HG03066 (cell line): Measurements from ENCODE around the gene ZMAT3.

Experiments
- ATAC-seq: cut with Tn5 transposase; IDR thresholded peaks from one replicate; pipeline ENCODE4 v1.9.1; 2021; ENCODE audit warnings: low read depth; ENCODE audit not compliant: unreplicated experiment

ZMAT3 gene

DNA sequence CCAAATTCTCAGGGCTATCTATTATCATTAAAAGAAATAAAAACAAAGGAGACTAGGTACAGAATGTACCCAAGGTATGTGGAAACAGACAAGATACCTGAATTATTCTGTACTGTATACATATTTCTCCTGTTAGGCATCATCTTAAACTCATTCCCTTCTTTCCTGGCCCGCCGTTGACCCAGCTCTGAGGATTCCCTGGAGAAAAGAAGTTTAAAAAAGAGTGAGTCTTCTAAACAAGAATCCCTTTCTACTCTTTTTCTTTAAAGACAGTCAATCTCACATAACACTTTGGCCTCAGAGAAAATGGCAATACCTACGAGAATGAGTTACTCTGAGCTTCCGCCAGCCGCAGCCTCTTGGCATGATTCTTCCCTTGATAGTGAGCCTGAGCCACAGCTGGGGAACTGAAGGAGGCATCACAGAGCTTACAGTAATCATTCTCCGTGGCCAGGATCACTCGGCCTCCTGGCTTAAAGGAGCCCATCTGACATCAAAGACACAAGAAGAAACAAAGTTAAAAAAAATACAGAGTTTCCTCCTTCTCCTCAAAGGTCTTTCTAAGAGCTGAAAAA, 44.2 kb downstream of the ZMAT3 start:
- ATAC-seq: no peak

DNA sequence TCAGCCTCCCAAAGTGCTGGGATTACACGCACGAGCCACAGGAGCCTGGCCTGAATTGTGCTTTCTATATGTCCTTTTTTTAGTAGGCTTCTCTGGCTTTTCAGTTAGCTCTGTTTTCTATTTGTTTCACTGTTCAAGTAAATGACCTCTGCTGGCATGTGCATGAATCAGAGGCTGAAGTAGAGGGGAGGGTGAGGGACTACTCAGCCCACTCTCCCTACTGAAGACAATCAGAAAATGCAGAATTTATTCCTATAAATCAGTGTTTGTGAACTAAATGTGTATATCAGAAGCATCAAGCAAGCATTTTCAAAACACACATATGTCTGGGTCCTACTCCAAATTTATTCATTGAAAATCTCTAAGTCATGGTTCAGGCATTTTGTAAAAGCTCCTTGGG, 45.0 kb downstream of the ZMAT3 start:
- ATAC-seq: no peak

DNA sequence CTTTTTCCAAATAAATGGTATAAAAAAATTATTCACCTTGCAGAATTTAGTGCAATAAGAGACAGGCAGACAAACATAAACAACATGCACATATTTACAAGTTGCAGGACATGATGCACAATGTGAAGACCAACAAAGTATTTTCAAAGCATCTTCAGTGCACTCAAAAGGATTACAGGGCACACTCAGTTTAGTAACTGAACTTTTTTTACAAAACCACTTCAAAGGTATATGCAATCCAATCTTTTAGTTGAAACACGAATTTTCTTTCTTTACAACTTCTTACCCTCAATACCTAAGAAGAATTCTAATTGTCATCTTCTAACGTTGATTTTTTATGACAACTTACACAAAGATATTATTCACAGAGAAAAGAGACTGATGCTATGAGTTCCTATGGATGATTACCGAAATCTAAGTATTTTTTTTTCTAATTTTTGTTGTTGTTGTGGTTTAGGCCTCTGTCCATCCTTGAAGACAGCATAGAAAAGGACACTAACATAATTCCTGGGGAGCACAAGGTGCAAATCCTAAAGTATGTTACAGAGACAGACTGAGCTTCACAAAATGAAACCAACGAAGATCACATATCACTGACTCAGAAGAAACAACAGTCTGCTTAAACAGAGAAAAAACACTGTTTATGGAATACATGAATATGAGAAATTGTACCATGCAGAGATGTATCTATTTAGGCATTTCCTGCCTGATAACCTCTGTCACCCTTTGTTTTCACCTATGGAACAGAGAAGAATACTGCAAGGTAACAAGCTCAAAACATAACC, 50.3 kb downstream of the ZMAT3 start:
- ATAC-seq: no peak

DNA sequence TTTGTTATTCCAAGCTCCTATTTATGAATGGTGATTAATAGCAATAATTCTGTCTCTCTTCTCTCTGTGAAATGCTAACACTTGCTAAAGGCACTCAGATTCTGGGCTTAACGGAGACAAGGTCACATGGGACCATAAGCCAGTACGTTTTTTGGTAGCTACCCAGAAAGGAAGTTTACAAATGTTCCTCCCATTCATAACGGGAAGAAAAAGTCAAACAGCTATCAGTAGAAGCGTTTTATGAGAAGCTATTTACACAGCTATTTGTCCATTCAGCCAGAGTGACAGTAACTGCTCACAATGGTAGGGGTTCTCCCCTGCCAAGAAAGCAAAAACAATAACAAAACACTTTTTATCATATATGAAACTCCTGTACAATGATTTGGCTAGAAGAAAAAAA, 51.5 kb downstream of the ZMAT3 start:
- no peak for ATAC-seq

DNA sequence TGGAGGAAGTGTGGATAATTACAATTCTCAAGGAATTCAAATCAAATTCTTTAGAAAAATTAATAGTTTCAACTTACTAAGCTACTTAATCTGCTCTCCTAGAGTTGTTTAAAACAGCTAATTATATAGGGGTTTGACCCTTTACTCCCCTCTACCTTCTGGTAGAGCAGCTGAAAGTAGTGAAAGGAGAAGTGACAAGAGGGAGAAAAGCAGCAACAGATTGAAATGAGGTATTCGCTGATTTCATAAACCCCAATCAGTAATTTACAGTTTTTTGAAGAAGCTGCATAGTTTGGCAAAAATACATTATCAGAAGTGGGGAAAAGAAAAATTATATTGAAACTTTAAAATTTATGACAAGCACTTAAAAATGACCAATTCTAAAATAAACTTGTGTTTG, 52.8 kb downstream of the ZMAT3 start:
- ATAC-seq: no peak

DNA sequence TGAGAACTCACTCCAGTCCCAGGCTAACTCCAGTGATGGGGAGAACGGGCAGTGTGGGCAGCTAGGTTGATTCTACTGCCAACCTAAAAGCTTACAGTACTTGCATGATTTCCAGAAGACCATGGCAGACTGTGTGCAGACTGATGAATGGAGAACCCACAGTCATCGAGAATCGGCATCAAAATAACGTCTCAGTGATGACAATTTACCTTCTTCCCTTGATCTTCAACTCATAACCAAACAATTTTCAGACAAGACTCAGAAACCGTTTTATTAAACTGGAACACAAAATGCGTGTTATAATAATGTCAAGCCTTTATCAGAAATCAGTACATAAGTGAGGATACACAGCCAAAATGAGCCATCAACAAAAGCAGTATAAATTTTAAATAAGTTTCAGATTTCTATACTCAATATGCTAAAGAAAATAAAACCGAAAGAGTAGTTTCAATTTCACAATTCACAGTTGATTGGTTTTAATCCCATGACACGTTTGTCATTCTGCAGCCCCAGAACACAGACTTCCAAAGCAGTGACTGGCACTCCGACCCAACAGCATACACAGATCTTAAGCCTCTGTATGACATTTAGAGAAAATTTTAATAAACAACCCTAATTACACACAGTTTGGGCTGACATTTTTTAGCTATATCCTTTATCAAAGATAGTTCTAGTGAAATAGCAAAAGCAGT, 54.5 kb downstream of the ZMAT3 start:
- ATAC-seq: peak; percentile 70

DNA sequence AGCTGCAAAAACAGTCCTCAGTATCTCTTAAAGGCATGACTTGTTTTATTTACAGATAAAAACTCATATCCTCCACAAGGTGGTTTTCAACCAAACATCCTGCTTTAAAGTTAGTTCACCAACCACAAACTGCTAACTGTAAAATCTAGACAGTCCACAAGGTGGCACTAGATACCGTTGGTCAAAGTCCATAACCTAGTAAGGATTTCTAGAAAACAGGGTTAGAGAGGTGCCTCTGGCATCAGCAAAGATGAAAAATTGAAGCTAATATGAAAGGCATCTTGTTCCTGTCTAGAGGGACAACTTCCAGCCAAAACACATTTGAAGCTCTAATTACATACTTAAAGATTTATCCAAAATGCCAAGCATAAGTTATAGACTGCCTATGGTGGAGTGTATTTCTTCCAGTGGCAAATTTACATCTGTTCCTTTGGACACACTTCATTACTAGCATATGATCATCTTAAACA, 56.0 kb downstream of the ZMAT3 start:
- peak; percentile 48 for ATAC-seq

DNA sequence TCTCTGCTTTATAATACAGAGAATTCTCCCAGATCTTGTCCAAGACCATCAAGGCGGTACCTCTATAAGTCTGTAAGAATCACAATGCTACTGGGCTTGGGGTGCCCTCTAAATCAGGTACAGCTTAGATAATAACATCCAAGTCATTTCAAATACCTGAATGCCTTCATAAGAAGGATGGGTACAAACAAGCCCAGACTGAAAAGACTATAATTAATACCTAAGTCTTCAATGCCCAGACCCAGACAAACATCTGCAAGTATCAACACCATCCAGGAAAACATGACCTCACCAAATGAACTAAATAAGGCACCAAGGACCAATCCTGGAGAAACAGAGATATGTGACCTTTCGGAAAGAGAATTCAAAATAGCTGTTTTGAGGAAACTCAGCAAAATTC, 65.9 kb downstream of the ZMAT3 start:
- no peak for ATAC-seq

DNA sequence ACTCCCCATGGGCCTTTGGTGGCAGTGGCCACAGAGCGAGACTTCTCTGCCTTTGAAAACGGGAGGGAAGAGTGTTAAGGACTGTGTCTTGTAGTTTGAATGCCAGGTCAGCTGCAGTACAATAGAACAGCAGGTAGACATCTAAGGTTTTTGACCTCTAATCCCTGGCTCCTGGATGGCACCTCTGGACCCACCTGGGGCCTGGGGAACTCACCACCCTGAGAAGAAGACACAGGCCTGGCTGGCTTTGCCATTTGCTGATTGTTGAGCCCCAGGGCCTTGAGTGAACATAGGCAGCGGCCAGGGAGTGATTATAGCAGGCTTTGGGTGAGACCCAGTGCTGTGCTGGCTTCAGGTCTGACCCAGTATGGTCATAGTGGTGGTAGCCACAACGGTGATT, 66.4 kb downstream of the ZMAT3 start:
- no peak for ATAC-seq

DNA sequence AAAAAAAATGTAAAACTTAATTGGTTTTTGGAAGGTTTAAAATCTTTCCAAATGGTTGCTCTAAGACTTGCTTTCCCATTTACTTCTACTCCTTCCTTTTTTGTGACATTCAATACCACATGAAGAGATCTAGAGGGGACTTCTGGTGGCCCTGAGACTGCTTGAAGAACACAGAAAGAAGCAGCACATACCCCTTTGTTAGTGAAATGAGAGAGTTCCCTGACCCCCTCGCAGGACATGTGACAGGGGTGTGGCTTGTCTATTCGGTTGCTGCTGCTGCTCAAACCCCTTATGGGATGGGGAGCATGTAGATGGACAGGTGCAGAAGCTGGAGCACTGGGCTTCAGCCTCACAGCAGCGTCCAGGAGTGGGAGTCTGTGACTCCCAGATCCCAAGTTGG, 71.0 kb downstream of the ZMAT3 start:
- no peak for ATAC-seq

DNA sequence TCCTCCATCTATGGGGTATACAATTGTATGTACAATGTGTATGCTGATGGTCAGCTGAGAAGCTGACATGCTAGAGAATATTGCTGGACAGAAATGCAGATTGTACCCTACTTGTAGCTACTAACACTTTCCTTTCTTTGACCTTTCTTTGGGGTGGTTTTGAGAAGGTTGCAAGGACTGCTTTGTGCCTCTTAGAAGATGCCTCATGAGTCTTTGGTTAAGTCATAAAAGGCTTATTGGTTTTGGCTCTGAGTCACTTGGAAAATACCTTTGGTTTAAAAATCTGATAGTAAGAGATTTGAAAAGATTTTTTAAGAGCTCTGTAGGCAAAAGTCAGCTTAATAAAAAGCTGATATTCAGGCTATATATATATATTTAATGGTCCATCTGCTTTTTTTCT, 71.5 kb downstream of the ZMAT3 start:
- no peak for ATAC-seq

DNA sequence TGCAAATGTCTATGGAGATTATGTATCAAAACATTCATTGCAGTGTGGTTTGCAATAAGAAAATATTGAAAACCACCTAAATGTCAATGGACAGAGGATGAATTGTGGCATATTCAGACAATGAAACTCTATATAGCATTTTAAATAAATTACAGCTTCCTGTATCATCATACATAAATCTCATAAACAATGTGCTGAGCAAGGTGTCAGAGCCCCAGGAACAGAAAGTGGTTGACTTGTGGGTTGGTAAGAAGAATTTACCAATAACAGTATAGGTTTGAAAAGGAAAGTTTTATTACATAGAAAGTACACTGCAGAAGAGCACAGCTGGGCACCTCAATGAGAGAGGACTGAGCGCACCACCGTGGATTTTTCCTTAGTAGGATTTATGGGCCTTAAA, 75.2 kb downstream of the ZMAT3 start:
- ATAC-seq: no peak

DNA sequence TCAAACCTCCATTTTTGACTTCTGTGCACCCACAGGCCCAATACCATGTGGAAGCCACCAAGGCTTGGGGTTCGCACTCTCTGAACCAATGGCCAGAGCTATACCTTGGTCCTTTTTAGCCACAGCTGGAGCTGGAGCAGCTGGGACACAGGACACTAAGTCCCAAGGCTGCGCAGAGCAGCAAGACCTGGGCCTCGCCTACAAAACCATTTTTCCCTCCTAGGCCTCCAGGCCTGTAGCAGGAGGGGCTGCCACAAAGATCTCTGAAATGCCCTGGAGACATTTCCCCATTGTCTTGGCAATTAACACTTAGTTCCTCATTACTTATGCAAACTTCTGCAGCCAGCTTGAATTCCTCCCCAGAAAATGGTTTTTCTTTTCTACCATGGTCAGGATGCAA, 81.3 kb downstream of the ZMAT3 start:
- ATAC-seq: no peak

DNA sequence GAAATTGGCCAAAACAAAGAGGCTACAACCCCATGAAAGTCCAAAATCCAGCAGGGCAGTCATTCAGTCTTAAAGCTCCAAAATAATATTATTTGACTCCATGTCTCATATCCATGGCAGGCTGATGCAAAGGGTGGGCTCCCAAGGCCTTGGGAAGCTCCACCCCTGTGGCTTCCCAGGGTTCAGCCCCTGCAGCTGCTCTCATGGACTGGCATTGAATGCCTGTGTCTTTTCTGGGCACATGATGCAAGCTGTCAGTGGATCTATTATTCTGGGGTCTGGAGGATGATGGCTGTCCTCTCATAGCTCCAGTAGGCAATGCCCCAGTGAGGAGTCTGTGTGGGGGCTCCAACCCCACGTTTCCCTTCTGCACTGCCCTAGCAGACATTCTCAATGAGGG, 81.8 kb downstream of the ZMAT3 start:
- ATAC-seq: no peak

DNA sequence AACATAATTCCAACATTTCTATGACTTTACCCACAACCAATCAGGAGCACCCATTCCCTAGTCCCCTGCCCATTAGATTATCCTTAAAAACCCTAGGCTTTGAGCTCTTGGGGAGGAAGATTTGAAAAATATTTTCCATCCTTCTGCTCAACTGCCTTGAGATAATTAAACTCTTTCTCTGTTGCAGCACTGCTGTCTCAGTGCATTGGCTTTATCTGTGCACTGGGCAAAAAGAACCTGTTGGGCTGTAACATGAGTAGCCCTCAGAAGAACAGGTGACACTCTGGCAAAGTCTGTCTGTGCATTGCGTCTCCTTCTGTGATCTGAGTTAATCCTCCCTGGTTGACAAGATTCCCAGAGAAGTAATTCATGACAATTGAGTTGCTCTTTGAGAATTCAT, 83.9 kb downstream of the ZMAT3 start:
- ATAC-seq: no peak

DNA sequence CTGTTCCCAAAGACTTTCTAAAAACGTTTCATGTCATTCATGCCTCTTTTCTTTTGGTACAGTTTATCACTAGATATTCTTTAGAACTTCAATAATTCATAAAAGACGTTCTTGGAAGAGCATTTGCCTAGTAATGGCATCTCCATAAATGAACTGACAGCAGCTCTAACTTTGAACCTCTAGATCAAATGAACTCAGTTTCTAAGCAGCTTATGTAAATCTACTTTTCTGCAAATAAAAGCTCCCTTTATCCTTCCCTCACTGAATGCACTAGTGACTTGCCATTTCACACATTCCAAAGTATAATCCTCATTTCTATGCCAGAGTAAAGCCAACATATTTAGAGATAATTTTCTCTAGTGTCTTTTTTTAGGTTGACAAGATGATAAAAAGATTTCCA, 85.2 kb downstream of the ZMAT3 start:
- no peak for ATAC-seq

DNA sequence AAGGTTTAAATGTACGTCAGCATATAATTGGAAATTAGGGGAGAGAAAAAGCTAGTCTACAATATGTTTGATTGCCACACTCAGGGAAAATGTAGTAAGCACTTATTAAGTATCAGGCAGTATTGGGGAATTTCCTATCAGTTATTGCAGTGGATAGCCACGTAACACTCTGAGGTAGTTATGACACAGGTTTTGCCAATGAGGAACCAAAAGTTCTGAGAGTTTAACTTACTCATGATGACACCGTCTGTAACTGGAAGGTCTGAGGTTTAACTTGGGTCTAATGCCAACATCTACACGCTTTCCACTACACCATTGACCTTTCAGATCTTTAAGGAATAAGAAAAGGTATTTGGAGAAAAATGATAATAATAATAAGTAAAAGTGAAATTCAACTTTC, 89.5 kb downstream of the ZMAT3 start:
- no peak for ATAC-seq

DNA sequence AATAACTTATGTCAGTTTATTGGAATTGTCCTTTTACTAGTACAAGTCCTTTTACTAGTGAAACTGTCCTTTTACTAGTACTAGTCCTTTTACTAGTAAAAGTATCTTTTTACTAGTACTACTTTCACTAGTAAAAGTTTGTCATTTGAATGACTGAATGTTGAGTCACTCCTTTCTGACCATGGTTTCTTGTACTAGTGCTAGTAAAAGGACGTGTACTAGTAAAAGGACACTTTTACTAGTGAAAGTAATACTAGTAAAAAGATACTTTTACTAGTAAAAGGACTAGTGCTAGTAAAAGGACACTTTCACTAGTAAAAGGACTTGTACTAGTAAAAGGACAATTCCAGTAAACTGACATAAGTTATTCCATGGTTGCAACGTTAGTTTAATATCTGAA, 96.3 kb downstream of the ZMAT3 start:
- ATAC-seq: no peak

DNA sequence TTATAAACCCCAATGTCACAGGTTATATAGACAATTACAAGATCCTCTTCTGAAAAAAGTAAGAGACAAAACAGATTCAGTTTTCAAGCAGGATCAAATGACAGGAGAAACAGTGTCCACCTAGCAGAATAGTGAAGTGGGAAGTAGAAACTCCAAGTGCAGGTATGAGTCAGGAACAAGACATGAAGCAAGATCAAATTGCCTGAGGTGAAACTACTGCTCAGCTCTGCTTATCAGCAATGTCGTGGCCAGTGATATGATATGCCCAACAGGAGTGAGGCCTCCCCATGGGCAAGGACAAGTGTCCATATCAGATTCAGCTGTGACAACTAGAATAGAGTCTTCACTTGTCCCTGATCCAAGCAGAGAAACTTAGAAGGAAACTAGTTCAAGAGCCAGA, 100.0 kb downstream of the ZMAT3 start:
- ATAC-seq: no peak

DNA sequence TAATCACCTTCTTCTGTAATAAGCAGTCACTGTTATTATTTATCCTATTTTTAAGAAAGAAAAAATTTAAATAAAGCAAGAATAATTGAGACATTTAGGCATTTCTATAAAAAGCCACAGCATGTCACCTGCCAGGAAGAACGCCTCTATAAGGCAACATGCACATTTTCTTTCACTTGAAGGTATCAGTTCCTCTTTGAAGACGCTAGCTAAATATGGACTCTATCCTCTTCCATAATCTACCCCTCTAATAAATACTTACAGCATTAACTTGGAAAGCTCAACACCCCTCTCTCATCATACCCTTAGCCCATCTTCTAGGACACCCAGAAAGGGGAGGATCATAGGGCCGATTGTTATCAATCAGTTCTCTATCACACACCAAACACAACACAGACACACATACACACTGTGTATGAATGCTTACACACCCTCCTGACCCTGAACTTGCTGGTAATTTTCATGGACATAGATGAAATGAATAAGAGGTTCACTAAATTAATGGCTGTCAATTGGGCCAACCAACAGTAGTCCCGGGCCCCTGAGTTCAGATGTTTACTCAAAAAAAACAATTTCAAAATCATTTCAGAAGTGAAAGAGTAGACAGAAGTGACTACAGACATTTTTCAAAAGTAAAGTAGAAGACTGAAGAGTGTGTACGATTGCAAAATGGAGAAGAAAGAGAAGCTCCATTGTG, 102.5 kb downstream of the ZMAT3 start:
- ATAC-seq: peak; percentile 89
